HG03066 (cell line): ENCODE results near the gene PRKN.

Experiments
- ATAC-seq: cut with Tn5 transposase; IDR thresholded peaks from one replicate; pipeline ENCODE4 v1.9.1; 2021; ENCODE audit warnings: low read depth; ENCODE audit not compliant: unreplicated experiment

Gene PRKN

DNA sequence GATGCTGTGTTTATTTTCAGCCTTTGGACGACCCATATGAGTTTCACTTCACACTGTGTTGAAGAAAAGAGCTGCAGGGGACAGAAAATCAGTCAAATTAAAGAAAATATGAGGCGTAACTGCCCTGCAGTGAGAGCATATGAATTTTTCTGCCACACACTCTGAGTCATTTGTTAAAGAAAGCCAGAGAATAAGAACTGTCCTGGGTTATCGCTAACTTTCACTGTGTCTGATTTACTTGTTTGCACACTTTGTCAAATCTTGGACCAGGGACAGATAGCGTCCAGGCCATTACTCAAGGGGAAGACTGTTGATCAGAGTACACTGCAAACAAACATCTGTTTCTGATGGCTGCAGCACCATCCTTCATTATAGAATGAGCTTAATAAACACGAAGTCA, 1326.9 kb downstream of the PRKN start:
- no peak for ATAC-seq

DNA sequence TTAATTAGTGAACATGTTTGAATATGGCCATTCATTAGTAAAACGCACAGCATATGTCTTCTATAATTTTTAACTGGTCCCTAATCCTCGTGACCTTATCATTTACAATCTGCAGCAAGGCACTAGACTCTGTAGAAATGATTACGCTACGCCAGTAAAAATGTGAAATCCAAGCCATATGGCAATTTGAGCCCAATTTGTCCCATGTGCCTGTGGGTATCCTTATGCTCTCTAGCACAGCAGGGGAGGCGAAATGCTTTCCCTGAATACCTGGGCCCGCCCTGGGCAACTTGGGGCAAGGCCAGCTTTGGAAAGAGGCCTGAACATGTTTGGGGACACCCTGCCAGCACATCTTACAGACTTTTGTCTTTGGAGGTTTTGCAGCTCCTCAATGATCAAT, 1331.0 kb downstream of the PRKN start:
- ATAC-seq, result no peak

DNA sequence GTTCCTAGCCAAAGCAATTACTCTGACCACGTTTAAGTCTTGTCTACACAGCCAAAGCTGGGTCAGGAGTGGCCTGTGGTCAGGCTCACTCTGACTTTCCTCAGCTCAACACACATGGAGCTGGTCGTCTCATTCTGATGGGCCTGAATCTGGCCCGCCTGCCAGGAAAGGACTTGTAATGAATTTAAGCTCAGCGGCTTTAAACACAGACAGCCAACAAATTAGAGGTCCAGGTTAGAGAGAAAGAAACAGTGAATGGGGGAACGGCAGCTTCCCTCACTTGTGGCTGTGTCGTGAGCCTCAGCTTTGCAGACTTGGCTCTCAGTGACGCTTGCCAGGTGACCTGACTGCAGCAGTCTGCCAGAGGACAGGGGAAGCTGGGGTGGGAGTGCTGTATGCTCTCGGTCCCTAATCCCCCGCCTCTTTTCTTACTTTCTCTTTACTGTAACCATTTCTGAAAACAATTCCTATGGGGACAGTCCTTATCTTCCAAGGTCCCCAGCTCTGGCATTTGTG, 1331.8 kb downstream of the PRKN start:
- ATAC-seq, result no peak

DNA sequence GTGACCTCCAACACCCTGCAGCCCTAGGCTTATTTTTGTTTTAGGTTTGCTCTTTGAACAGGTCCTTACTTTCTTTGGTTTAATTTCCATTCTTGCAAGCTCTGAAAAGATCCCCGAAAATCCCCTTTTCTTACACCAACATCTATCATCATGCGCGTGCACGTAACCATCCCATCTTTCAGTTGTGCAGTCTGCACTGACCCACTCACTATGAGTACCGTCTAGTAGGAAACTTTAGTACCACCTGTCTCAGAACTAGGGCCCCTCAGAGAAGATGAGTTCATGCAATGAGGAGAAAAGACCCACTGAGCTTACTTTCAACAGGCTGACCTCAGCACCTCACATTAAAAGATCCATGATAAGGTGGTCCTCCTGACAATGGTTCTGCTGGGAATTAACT, 1333.1 kb downstream of the PRKN start:
- no peak for ATAC-seq

DNA sequence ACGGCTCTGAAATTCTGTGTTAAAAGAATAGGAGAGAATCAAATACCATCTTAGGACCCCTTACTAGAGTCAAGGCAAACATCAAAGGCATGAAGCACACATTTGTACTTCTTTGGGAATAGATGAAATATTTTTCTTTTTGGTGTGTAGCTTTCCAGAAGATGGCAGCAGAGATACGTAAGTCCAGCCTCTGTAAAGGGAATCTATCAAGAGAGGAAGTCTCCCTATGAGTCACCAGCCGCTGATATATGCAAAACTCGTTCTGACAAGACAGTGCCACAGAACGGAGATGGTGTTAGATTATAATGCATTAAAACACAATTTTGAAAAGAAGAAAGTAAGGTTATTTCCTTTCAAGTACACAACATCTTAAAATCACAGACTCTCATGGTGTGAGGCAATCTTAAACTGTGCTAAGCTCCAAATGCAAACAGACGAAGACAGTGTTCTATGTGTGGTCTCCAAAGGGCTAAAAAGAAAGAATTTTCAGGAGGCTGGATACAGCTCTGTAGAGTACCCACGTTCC, 1333.7 kb downstream of the PRKN start:
- peak; percentile 100 for ATAC-seq

DNA sequence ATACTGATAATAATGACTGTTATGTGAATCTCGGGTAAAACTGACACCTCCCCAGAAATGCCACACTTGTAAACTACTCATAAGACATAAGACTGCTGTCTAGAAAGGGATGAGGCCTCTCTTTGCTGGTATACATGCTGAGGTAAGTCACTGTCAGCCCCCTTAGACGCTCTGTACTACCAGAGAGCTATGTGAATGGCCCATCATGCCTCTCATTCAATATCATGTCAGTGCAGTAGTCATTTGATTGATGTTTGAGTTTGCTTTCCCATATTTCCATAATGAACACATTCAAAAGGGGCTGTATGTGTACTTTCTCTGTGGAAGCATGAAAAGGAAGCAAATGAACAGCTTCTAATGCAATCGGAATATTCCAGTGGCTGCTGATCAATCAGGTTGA, 1334.3 kb downstream of the PRKN start:
- ATAC-seq, result no peak

DNA sequence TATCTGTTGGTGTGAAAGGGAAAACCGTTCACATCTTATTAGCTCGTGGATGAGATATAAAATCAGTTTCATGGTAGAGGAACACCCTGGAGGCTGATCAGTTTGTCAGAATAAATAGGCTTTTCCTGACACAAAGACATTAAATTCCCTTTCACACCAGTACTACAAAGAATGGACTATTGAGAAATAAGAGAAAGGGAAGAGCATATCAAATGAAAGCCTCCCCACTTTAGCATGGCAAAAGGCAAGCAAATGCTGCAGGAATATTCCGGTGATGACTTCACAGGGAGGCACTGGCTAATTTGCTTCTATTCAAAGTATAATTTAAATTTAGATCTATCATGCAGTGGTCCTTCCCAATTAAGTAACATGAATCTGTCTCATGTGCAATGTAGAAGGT, 1337.8 kb downstream of the PRKN start:
- ATAC-seq, result no peak

DNA sequence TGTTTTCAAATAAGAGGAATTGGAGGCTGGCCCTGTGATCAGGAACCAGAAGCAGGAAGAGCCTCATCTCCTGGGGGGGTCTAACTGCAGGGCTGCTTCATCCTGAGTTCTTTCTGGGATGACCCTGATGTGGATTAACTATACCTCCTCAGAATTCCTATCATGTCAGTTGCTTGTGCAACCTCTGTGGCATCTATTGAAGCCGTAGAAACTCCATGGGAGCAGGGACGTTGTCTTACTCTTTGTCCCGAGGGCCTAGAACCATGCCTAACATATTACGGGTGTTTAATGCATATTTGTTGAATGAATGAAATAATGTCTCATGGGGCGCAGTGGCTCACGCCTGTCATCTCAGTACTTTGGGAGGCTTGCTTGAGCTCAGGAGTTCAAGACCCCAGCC, 1343.6 kb downstream of the PRKN start:
- no peak for ATAC-seq

DNA sequence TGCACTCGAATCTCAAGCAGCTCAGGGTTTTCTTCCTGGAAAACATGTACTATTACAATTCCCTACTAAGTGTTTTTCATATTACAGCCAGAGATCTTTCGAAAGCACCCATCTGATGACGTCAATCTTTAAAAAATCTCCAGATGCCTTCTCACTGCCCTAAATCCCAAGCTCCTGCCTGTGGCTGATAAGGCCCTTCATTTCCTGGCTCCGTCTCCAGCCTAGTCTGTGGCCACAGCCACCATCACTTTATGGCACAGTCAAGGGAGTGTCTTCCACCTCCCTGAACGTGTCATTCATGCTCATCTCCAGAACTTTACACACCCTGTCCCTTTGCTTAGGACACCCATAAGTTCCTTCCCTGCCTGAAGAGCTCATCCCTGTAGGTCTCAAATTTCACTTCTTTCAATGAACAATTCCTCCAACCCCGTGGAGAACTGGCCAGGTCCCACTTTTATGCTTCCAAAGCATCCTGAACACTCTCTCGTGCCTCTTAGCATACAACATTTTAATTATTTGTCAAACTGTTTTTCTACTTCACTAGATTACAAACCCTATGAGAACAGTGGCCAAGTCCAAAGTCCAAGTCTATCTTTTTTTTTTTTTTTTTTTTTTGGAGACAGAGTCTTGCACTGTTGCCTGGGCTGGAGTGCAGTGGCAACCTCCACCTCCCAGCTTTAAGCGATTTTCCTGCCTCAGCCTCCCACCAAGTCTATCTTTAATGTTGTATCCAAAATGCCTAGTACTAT, 1347.6 kb downstream of the PRKN start:
- ATAC-seq, result no peak

DNA sequence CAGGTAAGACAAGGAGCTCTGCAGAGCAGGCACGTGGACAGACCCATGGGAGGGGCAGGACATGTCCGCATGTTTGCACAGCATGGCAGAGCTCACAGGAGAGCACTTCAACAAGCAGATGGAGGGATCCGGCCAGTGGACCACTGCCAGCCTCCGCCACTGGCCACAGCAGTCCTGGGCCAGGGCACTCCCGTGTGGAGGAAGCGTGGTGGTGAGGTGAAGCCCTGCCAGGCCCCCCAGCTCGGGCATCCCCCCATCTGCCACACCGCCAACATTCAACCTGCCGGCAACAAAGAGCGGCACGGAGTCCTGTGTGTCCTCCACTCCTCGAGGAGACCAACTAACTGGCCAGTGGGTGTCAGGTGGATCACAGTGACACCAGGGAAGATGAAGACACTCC, 1349.5 kb downstream of the PRKN start:
- no peak for ATAC-seq

DNA sequence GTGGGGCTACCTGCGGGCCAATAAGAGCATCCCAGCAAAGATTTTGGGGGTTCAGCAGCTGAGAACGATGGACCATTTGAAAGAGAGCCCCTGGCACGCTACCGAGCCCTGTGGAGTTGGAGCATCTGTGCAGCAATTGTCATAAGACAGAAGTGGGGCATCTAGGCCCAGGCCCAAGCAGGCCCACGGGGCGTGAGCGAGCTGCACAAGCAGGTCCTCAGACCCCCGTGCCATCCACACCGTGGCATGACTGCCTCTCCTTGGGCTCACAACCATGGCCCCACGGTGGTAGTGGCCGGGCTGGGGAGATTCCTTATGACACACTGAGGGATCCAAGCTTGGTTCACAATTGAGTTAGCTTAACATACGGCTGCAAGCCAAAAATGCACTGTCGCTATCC, 1350.5 kb downstream of the PRKN start:
- ATAC-seq, result no peak

DNA sequence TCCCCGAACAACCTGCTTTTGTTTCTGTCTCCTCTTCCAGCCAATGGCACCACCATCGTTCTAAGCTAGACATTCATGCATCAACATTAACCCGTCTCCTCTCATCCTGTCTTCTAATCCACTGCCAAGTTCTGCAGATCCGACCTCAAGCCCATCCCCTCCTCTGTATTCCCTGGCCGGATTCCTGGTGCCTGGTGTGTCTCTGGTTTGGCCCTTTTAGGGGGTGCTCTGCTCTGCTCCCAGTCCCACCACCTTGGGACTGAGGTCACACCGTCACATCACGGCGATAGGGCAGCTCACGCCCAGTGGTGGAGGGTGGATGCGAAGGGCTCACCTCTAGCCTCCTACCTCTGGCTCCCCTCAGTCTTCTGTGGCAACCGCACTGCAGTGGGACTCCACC, 1351.2 kb downstream of the PRKN start:
- no peak for ATAC-seq

DNA sequence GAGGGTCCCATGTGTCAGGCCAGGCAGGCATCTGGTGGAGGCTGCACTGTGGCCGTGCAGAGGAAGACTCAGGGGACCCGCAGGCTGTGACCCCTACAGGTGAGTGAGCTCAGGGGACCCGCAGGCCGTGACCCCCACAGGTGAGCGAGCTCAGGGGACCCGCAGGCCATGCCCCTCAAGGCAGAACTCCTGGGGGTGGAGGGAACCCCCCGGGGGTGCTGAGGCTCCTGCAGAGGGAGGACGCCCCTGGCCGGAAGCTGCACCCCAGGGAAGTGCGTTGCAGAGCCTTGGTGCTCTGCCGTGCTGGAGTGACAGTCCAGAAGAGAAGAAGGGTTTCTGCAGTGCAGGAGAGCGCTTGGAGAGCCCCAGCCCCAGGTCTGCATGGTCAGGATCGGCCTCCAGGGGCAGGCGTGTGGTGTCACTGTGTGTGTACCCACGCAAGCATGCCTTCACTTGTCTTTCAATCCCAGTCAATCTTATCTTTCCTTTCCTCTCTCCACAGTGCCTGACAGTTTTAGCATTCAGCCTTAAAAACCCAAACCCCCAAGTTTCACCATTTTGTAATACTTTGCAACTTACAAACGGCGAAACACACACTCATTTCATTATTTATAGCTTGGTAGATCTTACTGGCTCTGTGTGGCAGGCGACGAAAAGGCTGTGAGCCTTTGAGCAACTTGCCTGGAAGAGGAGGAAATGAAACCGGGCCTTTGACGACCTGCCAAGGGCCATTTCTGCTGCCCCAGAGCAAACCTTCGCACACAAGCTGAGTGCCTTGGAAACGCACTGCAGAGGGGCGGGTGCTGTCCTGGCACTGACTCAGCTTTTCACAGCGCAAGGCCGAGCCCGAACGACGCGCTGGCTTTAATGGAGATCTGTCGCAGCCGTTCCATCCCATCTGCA, 1352.3 kb downstream of the PRKN start:
- ATAC-seq, result no peak

DNA sequence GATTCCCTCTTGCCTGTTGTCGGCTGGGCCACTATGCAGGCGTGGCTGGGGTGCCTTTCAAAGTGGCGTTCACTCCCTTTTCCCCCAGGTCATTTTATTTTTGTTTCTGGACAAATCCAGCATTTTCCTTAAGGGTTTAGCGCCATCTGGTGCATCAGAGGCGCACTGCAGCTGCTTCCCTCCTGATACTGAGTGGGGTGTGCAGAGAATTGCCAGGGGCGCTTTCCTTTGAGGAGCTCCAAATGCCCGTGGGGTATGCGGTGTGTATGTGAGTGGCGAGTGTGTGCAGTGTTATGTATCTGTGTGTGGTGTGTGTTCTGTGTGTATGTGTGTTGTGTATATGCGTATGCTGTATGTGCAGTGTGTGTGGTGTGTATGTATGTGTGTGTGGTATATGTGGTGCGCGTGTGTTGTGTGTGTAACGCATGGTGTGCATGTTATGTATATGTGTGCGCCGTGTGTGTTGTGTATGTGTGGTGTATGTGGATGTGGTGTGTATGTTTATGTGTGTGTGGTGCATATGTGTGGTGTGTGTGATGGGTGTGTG, 1353.6 kb downstream of the PRKN start:
- peak; percentile 45 for ATAC-seq

DNA sequence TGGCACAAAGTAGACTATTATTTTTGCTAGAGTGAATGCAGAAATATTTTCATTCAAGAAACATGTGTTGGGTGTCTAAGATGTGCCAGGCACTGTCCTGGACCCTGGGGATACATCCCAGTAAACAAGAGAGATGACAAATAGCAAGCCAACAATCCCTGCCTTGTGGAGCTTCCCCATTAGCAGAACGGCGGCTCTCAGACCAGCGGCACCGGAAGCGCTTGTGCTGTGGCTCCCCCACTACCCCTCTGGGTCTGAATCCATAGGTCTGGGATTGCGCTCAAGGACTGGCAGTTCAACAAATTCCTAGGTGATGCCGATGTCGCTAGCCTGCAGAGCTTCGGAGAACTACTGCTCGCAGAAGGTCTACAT, 1355.2 kb downstream of the PRKN start:
- ATAC-seq, result no peak

DNA sequence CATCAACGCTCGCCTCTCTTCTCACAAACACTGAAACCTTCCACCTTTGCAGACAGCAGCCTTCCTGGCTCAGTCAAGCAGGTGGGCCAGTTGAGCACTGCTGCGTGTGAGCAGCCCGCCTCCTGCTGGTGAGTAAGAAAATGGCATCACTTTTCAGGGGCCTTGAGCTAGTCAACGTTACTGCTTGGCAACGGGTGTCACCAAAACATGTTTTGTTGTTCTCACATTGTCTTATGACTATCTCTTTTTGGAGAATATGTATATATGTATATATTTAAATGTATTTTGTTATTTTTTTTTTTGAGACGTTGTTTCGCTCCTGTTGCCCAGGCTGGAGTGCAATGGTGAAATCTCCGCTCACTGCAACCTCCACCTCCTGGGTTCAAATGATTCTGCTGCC, 1356.7 kb downstream of the PRKN start:
- no peak for ATAC-seq

DNA sequence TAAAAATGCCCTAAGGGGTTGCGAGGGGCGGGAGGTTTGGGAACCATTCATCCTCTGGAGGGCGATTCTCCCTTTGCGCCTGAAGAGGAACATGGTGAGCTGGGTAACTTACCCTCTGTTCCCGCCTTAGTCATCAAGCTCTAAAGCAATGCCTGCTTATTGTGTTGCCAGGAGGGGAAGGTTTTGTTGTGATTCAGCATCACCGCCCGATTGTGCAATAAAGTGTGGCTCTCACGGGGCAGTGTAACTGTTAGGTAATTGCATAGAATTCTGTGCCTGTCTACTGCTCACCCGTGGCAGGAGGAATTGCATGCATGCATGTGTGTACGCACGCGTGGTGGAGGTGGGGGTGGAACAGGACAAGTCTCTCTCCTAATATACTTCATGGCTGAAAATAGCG, 1358.2 kb downstream of the PRKN start:
- ATAC-seq, result no peak

DNA sequence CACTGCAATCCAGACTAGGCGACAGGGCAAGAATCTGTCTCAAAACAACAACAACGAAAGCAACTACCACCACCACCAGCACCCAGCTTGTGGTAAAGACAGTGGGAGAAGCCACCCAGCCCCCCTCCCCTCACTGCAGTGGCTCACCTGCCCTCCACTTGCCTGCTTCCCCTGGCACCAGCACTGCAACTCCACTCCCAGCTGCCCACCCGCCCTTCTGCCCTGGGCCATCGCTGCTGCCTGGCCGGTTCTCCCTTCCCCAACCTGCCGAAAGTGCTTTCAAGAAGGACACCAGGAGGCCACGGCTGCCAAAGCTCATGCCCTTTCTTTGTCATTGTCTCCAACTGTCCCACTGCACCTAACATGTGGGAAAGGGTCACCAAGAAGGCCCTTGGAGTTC, 1359.1 kb downstream of the PRKN start:
- no peak for ATAC-seq

DNA sequence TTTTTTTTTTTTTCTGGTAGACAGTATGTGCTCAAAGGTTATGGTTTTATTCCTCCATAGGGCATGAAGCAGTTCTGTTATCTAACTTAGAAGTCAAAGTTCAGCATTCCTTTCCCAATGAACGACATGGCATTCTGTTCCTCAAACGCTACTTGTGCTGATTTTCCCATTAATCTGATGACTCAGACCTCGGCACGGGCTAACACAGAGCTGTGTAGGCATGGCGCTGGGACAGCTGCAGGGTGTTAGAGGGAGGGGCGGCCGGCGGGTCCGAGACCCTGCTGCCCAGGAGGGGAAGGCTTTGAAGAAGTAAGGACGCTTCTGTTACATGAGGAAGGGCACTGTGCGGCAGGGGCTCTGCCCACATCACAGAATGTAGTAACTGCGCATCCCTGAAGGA, 1360.1 kb downstream of the PRKN start:
- ATAC-seq, result no peak

DNA sequence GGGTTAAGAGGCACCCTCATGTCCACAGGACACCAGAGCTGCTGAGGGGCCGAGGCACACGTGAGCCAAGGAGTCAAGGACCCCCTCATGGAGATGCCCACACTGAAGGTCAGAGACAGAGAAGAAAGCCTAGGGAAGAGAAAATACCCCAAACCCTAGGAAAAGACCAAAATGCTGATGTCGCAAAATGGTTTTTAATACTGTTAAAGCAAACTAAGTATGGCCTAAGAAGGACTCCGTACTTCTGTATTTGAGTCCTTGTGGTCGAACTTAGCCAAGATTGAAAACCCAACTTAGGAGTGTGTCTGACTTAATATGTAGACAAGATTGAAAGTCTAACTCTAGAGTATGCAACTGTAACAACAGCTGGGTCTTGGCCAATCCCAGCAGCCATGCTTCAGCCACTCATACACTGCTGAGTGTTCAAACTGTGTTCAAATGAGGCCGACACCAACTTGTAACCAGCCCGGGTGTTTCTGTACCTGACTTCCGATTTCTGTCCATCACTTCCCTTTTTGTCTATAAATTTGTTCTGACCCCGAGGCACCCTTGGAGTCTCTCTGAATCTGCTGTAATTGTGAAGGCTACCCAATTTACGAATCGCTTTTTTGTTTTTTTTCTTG, 1361.2 kb downstream of the PRKN start:
- no peak for ATAC-seq

DNA sequence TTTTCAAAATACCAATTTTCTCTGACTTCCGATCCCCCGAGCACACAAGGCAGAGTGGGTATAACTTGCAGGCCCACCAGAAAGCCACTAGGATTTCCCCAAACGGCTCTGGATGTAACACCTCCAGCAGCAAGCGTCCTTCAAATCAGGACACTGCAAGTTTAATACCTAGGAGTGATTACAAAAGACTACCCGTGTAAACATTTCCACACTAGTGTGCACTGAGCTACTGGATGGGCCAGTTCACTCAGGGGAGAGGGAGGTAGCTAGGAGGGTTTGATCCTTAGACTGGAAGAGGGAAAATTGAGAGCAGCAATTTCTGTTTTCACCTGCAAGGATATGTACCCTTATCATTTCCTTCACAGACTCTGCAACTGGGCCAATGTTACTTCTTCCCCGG, 1361.9 kb downstream of the PRKN start:
- ATAC-seq, result no peak
